NCI-H524 (cell line): Measurements from ENCODE around the gene LLCFC1.

ENCODE experiments used
- DNase-seq, 2 experiments: peaks; one replicate each; lab custom pipeline; 2025; lab: John Stamatoyannopoulos, UW

Gene LLCFC1

DNA sequence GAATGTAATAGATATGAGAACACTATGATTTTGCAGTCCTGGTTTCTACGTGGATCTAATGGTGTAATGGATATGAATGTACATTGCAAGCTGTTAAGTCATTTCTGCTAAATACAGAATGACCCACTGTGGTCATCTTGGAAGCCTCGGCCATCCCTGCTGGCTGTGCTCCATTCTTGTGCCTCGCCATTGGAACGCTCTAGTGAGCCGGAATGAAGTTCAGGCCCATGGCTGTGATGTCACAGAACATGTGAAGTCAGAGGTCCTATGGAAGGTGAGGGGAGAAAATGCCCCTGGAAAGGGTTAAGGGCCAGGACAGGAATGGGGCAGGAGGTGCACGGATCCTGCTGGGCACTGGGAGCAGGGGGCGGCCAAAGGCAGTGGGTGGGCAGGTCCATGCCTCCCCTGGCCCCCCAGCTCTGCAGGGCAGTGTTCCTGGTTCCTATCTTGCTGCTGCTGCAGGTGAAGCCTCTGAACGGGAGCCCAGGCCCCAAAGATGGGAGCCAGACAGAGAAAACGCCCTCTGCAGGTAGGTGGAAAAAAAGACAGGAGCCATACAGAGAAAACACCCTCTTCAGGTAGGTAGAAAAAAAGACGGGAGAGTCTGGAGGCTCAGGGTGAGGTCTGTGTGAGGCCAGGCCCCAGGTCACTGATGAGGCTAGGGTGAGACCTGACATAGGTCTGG lies at the start of gene LLCFC1:
Gene LLCFC1 (plus strand): TSS at position 259 of the 685 bp plus-strand sequence. CDS start 138 bp downstream, at position 397.
- DNase-seq, result no peak

DNA sequence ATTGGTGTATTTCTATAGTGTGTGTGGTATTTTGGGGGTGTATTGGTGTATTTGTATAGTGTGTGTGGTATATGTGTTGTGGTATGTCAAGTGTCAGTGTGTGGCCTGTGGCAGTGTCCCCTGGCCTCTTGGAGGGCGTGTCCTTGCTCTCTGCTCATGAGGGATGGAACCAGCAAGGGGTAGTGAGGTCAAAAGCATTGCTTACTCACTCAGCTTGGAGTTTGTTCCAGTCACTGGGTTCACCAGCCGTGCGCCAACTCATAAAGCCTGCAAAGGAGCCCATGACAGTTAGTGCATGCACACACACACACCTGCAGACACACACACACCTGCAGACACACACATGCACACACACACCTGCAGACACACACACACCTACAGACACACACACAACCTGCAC lies 49.5 kb upstream of the LLCFC1 start:
- DNase-seq, result no peak

DNA sequence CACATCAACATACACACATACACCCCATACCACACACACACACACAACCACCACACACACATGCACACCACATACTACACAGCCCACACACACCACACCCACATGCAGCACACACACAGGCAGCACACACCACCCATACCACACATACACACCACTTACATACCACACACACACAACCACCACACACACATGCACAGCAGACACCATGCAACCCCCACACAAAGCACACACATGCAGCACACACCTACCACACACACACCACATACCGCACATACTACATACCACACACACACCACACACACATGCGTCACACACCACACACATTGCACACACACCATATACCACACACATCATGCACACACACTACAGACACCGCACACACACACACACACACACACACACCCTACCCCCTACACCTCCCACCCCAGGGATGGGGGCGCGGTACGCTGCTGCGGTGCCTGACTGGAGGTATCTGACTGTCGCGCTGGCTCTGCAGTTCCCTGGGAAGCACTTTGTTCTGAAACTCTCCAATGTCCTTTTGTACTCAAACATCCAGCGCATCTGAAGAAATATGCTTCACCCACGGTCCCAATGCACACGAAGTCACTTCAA lies 48.3 kb upstream of the LLCFC1 start:
- DNase-seq, result no peak

DNA sequence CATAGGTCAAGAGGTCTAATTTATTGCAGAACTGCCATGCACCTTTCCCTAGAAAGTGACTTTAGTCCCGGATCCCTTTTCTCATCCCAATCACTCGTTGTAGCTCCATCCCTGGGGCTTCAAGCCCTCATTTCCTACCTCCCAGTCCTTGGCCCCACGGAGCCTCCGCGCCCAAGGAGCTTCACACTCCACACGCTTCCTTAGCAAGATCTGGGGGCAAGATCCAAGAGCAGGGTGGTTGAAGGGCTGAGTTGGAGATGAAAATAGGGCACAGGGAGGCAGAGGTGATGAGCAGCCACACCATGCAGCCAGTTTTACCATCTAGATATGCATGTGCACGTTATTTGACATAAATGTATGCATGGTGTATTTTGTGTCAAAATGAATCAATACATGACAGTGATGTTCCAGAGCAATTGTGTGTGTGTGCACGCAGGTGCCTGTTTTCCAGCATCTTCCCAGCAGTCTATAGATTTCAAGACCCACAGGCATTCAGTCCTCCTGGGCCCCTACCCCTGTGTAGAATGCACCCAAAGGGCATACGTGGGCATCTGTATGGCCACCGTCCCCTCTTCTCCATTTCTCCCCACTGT lies 47.7 kb upstream of the LLCFC1 start:
- no peak for DNase-seq

DNA sequence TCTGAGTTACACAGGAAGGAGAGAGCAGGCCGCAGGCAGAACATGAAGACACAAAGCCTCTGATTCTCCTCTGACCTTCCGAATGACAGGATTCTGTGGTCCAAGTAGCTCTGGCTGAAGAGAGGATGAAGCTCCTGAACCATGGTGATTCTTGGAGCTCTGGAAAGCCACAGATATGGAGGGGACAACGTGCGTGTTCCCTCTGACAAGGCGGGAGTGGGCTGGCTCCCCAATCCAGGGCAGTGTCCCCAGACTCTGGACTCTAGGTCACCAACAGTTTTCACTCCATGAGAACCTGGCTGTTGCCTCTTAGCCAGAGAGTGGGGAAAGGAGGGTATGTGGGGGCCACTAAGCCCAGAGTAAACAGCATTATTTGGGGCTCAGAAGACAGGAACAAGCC lies 46.3 kb upstream of the LLCFC1 start:
- no peak for DNase-seq

DNA sequence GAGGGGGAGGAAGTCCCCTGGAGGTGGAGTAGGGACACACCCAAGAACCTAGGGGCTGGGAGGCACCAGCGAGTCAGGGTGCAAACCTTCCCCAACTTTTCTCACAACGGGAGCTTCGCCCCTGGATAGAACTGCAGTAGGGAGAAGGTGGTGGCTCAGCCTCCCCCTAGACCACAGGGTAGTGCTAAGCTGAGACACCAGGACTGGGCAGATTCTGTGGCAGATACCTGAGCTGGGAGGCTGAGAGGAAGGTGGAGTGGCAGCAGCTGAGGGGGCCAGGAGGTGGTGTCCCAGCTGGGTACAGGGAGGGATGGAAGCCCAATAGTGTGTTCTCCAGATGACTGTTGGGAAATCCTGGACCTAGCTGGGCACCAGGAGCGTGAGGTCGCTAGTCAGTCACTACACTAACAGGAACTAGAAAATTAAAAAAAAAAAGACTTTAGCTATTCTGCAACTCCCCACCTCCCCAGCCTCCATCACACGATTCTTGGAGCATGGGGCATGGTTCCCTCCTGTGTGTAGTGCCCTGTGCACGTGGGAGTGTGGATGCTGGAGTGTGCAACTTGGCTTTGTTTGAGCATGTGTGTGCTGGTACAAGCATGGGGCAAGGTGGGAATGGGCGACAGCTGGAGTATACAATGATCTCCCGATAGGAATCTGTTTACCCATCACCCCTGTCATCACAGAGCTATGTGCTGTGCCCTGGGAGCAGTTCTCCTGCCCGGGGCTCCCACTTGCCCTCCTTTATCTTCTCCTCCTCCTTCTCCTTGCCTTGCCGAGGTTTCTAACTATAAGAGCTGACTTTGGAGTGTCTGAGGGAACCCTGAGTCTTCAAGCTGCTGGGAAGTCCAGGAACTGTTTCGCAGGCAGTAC lies 44.9 kb upstream of the LLCFC1 start:
- no peak for DNase-seq

DNA sequence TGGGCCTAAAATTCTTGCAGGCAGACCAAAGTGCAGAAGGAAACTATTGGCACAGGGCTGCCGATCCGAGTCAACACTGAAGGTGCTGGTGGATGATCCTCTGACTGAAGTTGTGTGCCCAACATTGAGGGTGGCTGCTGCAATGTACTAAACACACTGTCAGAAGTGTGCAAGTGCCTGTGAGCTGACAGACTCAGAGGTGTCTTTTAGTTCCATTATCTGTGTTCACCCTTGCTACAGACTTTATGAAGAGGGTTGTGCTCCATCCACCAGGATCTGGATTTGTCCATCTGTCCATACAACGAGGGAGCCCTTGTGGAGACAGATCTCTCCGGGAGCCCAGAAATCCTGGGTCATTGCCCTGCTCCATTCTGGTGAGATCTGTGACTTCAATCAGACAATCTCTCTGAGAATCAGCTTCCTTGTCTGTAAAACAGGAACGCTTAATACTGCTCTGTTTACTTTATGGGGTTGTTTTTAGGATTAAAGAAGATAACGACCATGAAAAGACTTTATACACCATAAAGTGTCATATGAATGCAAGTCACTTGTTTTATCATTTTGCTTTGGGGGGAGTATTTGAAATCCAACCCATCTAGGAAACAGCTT lies 44.2 kb upstream of the LLCFC1 start:
- DNase-seq, result no peak

DNA sequence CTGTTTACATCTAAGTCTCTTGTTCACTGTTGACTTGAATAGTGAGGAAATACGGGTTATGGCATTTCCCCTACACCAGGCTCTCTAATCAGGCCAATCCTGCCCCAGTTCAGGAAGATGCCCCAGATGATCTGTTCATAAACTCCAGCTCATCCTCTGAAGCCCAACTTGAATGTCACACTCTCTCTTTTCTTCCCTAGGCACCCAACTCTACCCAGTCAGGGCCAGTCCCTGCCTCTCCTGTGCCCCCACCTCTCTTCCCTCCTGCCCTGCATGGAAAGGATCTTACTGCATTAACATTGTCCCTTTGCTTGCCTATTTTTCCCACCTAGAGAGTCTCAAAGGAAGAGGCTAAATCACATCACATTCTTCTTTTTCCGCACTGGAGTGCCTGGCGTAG lies 43.1 kb upstream of the LLCFC1 start:
- no peak for DNase-seq

DNA sequence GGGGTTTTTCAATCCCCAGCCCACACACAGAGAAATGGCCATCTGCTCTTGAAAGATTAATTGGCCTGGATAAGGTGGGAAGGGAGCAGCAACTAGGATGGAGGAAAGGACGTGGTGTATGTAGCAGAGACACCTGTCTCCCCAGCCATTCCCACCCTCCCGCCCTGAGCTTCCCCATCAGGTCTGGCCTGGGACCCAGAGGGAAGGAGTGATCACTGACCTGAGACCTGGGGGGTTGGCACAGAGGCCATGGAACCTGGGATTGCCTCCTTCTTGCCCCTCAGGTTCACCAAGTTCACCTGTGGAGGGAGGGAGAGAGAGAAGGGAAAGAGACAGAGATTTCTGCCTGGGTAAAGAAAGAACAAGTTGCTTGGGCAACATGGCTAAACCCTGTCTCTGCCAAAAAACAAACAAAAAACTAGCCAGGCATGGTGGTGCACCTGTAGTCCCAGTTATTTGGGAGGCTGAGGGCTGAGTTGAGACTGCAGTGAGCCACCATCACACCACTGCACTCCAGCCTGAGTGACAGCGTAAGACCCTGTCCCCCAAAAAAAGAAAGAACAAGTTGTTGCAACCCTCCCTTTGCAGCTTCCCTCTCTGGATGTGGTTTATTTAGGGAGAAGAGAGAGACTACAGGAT lies 42.4 kb upstream of the LLCFC1 start:
- DNase-seq, result no peak

DNA sequence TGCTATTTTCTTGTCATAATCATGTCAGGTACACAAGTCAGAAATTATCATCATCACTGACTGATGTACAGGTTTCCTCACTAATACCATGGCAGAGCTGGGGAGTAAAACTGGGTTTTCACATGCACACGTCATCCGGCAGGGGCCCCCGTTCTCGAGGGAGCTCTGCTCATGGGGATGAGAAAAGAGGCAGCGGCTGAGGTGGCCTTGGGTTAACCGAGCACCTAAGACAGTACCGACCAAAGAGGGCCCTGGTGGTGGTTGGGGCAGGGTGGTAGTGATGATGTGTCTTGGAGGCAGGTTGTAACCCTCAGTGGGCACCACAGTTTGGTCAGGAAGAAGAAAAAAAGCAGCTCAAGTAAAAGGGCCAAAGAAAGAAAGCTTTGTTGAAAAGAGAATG lies 41.6 kb upstream of the LLCFC1 start:
- DNase-seq, result no peak

DNA sequence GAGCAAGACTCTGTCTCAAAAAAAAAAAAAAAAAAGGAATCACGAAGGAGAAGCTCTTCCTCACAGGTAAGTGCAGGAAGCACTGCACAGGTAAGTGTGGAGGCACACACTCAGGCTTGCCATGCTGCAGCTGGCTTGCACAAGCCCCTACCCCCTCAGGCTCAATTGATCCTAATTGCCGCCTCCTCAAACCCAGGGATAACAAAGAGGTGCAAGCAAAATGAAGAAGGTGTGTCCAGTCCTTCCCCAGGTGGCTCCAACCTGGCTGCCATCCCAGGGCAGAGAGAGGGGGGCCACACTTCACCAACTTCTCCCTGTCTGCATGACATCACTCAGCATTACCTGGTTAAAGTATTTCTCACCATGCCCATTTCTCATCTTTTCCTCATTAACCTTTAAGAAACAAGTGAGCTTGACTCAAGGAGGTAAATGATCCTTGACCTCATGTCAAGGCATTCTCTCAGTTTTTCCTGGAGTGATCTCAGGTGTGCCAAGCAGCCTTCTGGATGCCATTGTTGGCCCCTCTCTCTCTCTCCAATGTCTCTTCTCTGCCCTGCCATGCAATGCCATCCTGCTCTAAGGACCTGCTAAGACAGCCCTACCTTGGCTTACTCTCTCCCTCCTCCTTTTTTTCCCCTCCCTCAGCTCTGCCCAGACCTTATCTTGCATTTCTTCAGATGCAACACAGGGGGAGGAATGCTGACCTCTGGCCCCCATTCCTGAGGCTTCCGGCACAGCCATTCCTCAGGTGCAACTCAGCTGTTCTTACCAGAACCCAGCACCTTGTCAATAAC lies 40.7 kb upstream of the LLCFC1 start:
- no peak for DNase-seq

DNA sequence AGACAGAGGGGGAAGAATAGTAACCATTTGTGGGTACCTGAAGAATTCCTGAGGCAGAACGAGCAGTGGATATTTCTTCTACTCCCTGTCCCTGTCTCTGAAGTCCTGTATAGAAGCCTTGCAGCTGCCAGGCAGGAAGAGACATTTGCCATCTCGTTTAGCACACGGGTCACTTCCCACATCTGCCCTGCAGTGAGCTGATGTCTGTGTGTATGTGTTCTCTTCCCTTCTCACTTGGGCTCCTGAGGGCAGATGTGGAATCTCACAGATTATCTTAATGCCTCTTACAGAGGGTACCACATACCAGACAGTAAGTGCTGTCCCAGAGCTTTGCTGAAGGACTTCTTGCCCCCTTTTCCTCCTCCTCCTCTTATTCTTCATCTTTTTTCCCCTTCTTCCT lies 39.6 kb upstream of the LLCFC1 start:
- DNase-seq, result no peak

DNA sequence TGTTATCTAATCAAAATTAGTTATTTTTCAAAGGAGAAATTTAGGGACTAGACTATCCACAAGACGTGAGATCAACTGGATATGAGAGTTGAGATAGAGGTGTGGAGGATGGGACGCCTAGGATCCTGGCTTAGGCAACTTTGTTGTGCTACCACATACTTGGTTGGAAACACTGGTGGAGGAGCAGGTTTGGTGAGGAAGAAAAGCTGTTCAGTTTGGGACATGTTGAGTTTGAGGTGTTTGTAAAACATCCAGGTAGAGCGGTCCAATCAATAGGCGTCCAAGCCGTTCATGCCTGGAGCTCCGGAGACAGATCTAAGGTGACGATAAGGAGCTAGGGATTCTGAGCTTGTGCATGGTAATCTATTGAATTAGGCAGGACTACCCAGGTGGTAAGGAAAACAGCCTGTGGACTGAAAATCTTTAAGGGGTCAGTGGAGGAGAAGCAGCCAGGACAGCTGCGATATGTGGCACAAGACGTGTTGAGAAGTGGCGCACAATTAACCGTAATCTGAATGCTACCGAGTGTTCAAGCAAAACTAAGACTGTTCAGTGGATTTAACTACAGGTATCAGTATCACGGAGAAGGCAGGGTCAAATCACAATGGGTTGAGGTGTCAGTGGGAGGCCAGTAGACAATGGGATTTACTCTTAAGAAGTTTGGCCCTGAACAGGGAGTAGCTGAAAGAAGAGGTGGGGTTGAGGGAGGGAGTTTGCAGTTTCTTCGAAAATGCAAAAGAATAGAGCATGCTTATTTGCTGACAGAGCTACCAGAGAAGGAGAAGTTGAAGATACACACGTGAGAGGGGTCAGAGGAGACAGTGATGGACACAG lies 37.6 kb upstream of the LLCFC1 start:
- no peak for DNase-seq

DNA sequence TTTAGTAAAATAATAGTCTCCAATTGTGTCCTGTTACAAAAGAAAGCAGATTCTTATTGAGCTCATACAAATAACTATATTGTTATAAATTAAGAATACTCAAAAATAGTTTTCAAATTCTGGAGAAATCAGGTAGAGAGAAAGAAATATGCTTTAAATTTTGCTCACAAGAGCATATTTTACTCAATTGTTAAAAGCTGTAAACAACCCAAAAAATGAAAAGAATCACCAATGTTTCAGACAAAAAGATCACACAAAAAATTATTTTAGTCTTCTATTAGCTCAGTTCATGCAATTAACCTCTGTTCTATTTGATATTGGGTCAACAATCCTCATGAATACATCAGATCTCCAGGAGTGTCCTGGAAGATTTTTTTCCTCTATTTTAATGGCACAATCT lies 35.2 kb upstream of the LLCFC1 start:
- DNase-seq, result no peak

DNA sequence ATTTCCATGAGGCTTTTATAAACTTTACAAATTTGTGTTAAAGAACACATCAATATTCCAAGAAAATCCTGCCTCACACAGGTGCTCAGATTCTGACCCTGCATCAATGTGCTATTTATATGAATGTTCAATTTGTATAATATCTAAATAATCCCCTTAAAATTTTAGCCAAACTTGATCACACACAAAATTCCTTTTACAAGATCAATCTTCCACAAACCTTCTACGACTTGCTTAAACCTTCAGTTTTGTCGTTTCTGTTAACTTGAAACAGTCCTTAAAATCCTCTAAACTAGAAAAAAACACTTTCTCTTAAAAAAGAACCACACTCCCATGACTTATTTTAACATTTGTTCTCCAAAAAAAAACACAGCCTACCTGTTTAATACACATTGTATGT lies 33.5 kb upstream of the LLCFC1 start:
- DNase-seq, result no peak

DNA sequence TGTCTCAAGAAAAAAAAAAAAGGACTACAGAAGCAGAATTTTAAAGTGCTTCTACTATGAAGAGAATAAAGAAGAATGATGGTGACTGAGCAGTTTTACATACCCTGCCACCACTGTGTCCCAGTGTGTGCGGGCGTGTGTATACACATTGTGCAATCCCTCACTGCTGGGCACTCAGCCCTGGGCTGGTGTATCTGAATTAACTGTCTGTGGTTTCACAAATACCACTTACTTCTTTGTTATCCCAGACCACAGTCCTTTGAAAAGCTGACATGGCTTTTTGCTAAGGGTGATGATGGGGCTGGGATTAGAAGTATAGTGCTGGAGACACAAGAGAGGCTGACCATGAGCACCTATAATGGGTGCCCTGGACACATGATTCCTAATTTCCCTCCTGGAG lies 32.6 kb upstream of the LLCFC1 start:
- DNase-seq, result no peak

DNA sequence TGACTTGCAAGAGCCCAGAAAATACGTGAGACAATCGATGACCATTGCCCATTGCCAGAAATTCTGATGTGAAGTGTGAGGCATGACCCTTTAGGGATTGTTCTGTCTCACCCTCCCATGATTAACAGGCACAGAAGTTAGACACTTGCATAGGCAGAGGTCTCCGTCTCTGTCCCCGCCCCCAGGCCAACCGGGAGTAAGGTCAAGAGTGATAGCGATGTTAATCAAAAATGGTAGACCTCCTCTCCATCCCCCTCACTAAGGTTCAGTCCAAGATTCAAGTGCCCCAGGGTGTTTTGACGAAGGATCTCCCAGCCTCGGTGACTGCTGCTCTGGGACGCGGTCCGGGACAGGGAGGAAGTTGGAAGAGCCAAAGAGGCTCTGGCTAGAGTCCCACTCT lies 31.0 kb upstream of the LLCFC1 start:
- no peak for DNase-seq

DNA sequence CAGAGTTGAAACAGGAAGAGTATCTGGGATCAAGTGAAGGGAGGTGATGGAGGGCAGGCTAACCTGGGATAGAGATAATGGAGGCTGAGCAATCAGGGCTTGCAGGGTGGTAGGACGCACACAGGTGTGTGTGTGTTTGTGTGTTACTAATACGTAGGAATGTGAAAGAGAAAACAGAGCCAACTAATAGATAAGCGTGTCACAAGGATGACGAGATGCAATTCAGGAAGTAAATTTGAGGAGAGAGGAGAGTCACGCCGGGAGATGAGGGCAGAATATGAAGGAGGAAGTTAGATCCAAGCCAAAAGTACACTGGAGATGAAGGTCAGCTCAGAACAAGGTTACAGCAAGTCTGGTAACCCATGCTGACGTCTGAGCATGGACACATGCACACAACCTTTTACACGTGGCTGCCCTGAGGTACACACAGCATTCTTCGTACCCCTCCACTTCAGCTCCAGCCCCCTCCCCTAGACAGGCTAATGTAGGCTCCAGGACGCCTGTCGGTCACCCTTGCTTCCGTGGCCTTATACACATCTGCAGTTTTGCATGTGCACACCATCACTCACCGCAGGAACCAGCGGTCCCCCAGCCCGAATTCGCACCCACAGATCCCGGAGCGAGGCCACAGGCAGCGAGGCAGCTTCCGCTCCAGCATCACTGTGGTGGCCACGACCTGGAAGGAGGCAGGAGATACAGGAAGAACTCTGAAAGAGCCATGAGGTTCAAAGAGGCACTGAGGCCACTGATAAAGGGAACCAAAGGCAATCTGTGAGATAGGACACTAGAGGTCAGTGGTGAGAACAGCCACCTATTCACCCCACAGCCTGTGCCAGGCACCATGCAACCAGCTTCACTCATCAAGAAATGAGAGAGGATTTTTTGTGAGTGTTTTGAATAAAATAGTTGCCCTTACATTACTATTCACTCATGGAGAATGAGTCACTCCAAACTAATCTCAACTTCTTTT lies 30.1 kb upstream of the LLCFC1 start:
- no peak for DNase-seq

DNA sequence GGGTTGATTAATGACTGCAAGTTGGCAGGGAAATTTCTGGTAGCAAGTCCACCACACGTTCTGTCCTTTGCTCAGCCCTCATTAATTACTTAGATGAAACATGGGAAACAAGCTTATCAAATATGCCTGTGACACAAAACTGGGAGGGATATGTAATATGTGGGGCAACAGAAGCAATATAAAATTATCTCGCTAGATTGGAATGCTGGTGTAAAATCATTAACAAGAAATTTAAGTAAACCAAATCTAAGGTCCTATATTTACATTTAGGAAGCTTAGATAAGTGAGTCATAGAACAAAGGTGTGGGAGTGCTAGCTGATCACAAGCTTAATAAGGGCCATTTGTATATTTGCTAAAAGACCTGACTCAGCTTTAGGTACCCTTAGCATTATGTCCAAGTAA lies 29.3 kb upstream of the LLCFC1 start:
- no peak for DNase-seq
